Measurements from ENCODE around the gene TOMM70. TPM values are rescaled to one million over a fixed set of nuclear protein-coding genes. Genes with fewer than 3 reads are reported as not detected.
A peak's percentile ranks its signal among the peaks of the same experiment; 100 is the strongest.
"Not testable (repeated sequence)": the region's sequence is repeated elsewhere in the genome, so short reads cannot be mapped to it uniquely, and the experiment has no call there.

Gene TOMM70
- 37.3 TPM for polyA plus RNA-seq (2013, experiment 1 of 2)
- 35.8 TPM for polyA plus RNA-seq (2013, experiment 2 of 2)

DNA sequence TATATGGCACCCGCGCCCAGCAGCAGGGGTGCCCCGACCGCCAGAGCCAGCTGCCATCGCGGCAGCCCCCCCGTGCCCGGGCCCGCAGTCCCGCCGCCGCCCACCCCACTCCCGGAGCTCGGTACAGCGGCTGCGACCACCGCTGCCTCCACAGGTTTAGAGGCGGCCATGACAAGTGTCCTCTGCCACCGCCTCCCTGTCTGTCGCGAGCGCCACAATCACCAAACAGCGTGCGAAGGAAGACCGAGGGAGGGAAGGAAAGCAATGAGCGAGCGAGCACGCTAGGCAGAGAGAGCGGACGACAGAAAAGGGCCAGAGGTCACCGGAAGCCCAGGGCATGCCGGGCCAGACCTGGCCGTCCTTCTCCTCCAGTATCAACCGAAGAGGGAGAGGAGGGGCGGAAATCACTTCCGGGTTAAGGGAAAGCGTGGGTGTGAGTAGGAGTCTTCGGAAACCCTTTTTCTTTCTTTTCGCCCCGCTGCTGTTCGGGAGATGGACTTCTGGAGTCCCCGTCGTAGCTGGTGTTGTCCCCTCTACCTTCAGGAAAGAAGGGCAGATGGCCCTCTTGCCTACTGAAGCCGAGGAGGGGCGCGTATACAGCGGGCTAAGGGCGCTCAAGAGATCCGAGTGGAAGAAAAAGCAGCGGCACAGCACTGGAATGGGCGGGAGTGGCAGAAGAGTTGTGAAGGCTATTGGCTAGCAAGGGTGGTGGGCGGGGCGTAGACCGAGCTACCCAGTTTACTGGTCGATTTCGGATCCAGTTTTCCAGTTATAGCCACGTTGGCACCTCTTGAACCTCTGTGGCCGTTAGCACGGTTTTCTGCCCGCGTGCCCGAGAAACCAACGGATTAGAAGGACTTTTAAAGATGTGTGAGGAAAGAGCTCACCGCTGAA lies at the start of gene TOMM70, which contains the start of gene LNP1:
Gene TOMM70 (minus strand): TSS at position 310 of the 894 bp plus-strand sequence. CDS start 140 bp downstream, at position 170.
Gene LNP1 (plus strand): TSS at position 760 of the 894 bp plus-strand sequence. CDS start 28,191 bp downstream, outside the sequence.
- no peak within 1 kb of the TSS for H2AK5ac ChIP-seq (ENCODE audit: low read length)
- peak within 1 kb of the TSS; percentile 84 for H3K4me3 ChIP-seq (ENCODE audit: low read length)
- peak within 1 kb of the TSS; percentile 33 for H4K5ac ChIP-seq (ENCODE audit: low read length)
- H3K79me1 ChIP-seq (ENCODE audit: low read length) = peaks cover 7% of the 10 kb centered on the region
- peak within 1 kb of the TSS; percentile 90 for H3K18ac ChIP-seq (ENCODE audit: low read length)
- no peaks in the 10 kb centered on the region for H3K36me3 ChIP-seq (ENCODE audit: control insufficient read depth, insufficient read depth, low read length)
- peaks cover 37% of the 10 kb centered on the region for H3K79me2 ChIP-seq (ENCODE audit: control insufficient read depth, insufficient read depth, low read length)
- peaks cover 4% of the 10 kb centered on the region for H3K4me1 ChIP-seq (ENCODE audit: control insufficient read depth, low read depth, low read length)
- no peak within 1 kb of the TSS for H2BK15ac ChIP-seq (replicated peaks; ENCODE audit: low read depth)
- DNase-seq = peak; percentile 98
- H2BK120ac ChIP-seq (ENCODE audit: low read depth, low read length) = no peak within 1 kb of the TSS
- H3K27ac ChIP-seq (ENCODE audit: low read depth, low read length) = peak within 1 kb of the TSS; percentile 71
- no CpG with 5 or more reads among the region's 64 CpGs for WGBS (ENCODE audit: extremely low coverage, insufficient coverage, low lambda C conversion rate)
- H3K56ac ChIP-seq (ENCODE audit: low read length) = peak within 1 kb of the TSS; percentile 97
- H3K9ac ChIP-seq (ENCODE audit: low read length) = peak within 1 kb of the TSS; percentile 91
- H3K4ac ChIP-seq (ENCODE audit: low read depth, low read length) = peak within 1 kb of the TSS; percentile 7
- no peaks in the 10 kb centered on the region for H3K27me3 ChIP-seq (ENCODE audit: insufficient read depth, low read length, poor library complexity)
- H4K8ac ChIP-seq (ENCODE audit: low read depth, low read length) = peak within 1 kb of the TSS; percentile 31
- peak within 1 kb of the TSS; percentile 92 for H2BK5ac ChIP-seq (ENCODE audit: low read length)
- H3K23ac ChIP-seq (ENCODE audit: low read length) = no peak within 1 kb of the TSS
- peak within 1 kb of the TSS; percentile 85 for H3K4me2 ChIP-seq (ENCODE audit: low read length)

DNA sequence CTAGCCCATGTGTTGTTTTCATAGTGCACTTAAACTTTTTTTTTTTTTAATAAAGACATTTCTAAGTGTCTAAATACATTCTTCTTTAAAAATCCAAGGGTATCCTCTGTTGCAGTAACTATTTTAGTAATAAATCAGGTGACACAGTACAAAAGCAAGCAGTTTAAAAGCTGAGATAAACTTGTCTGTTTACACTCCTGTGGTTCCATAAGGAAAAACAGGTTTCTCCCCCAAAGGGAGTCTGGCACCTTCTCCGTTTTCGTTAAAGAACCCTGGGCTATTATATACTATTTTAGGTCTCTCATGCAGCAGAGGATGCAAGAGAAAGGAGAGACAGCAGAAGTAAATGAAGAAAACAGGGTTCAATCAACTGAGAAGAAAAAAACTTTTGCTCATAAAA lies 48.3 kb upstream of the TOMM70 start:
- H2AK5ac ChIP-seq (ENCODE audit: low read length) = no peak overlapping the region
- H3K27ac ChIP-seq (ENCODE audit: low read depth, low read length) = no peak overlapping the region
- H3K4ac ChIP-seq (ENCODE audit: low read depth, low read length) = no peak overlapping the region
- H2BK5ac ChIP-seq (ENCODE audit: low read length) = no peak overlapping the region
- H3K23ac ChIP-seq (ENCODE audit: low read length) = no peak overlapping the region
- H4K8ac ChIP-seq (ENCODE audit: low read depth, low read length) = no peak overlapping the region
- DNase-seq = no peak
- no peaks in the 10 kb centered on the region for H3K4me1 ChIP-seq (ENCODE audit: control insufficient read depth, low read depth, low read length)
- H3K18ac ChIP-seq (ENCODE audit: low read length) = no peak overlapping the region
- H2BK120ac ChIP-seq (ENCODE audit: low read depth, low read length) = no peak overlapping the region
- no peak overlapping the region for H2BK15ac ChIP-seq (replicated peaks; ENCODE audit: low read depth)
- no peaks in the 10 kb centered on the region for H3K27me3 ChIP-seq (ENCODE audit: insufficient read depth, low read length, poor library complexity)
- no peaks in the 10 kb centered on the region for H3K79me2 ChIP-seq (ENCODE audit: control insufficient read depth, insufficient read depth, low read length)
- H3K4me3 ChIP-seq (ENCODE audit: low read length) = no peak overlapping the region
- H3K9ac ChIP-seq (ENCODE audit: low read length) = no peak overlapping the region
- no peak overlapping the region for H3K56ac ChIP-seq (ENCODE audit: low read length)
- H3K4me2 ChIP-seq (ENCODE audit: low read length) = no peak overlapping the region
- no peaks in the 10 kb centered on the region for H3K36me3 ChIP-seq (ENCODE audit: control insufficient read depth, insufficient read depth, low read length)
- no peak overlapping the region for H4K5ac ChIP-seq (ENCODE audit: low read length)
- no CpG with 5 or more reads among the region's 2 CpGs for WGBS (ENCODE audit: extremely low coverage, insufficient coverage, low lambda C conversion rate)
- no peaks in the 10 kb centered on the region for H3K79me1 ChIP-seq (ENCODE audit: low read length)

DNA sequence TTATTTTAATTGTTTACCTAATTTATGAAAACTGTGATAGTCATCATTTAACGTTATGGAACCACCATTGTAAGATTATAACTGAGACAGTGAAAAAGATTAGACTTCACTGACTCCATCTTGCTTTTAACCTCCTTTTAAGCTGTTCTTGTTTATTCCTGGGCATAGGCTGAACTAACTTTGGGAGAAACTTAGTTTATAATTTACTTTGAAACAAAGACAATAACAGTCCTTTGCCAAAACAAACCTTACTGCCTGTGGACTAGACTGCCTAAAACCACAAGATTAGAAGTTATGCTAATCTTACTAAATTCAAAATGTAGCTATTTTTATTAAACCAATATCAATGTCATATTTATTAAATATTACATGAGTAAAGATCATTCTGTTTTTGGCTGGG lies 47.2 kb upstream of the TOMM70 start:
- Histone ChIP-seq H4K5ac (ENCODE audit: low read length) (no peak overlapping the region), H3K79me2 (ENCODE audit: control insufficient read depth, insufficient read depth, low read length) (no peaks in the 10 kb centered on the region), H2BK5ac (ENCODE audit: low read length) (no peak overlapping the region), H2BK15ac (replicated peaks; ENCODE audit: low read depth) (no peak overlapping the region), H3K18ac (ENCODE audit: low read length) (no peak overlapping the region), H3K4me2 (ENCODE audit: low read length) (no peak overlapping the region), H3K56ac (ENCODE audit: low read length) (no peak overlapping the region), H3K23ac (ENCODE audit: low read length) (no peak overlapping the region), H3K4me3 (ENCODE audit: low read length) (no peak overlapping the region), H2BK120ac (ENCODE audit: low read depth, low read length) (no peak overlapping the region), H4K8ac (ENCODE audit: low read depth, low read length) (no peak overlapping the region), H3K4ac (ENCODE audit: low read depth, low read length) (no peak overlapping the region), H3K27me3 (ENCODE audit: insufficient read depth, low read length, poor library complexity) (no peaks in the 10 kb centered on the region), H3K36me3 (ENCODE audit: control insufficient read depth, insufficient read depth, low read length) (no peaks in the 10 kb centered on the region), H2AK5ac (ENCODE audit: low read length) (no peak overlapping the region), H3K27ac (ENCODE audit: low read depth, low read length) (no peak overlapping the region), H3K9ac (ENCODE audit: low read length) (no peak overlapping the region), H3K79me1 (ENCODE audit: low read length) (no peaks in the 10 kb centered on the region), H3K4me1 (ENCODE audit: control insufficient read depth, low read depth, low read length) (no peaks in the 10 kb centered on the region)
- no peak for DNase-seq
- WGBS (ENCODE audit: extremely low coverage, insufficient coverage, low lambda C conversion rate) = no CpG with 5 or more reads among the region's 1 CpG

- DNase-seq; H3K9ac ChIP-seq (ENCODE audit: low read length); H3K79me1 ChIP-seq (ENCODE audit: low read length); H3K79me2 ChIP-seq (ENCODE audit: control insufficient read depth, insufficient read depth, low read length); H3K27ac ChIP-seq (ENCODE audit: low read depth, low read length); H3K4me2 ChIP-seq (ENCODE audit: low read length); H2AK5ac ChIP-seq (ENCODE audit: low read length); H3K56ac ChIP-seq (ENCODE audit: low read length); H2BK5ac ChIP-seq (ENCODE audit: low read length); H3K36me3 ChIP-seq (ENCODE audit: control insufficient read depth, insufficient read depth, low read length); H2BK15ac ChIP-seq (replicated peaks; ENCODE audit: low read depth); H3K18ac ChIP-seq (ENCODE audit: low read length); H2BK120ac ChIP-seq (ENCODE audit: low read depth, low read length); H3K4ac ChIP-seq (ENCODE audit: low read depth, low read length); H3K27me3 ChIP-seq (ENCODE audit: insufficient read depth, low read length, poor library complexity); H3K4me1 ChIP-seq (ENCODE audit: control insufficient read depth, low read depth, low read length); H3K23ac ChIP-seq (ENCODE audit: low read length); H3K4me3 ChIP-seq (ENCODE audit: low read length); H4K5ac ChIP-seq (ENCODE audit: low read length); H4K8ac ChIP-seq (ENCODE audit: low read depth, low read length): not testable (repeated sequence)
- no CpG with 5 or more reads among the region's 3 CpGs for WGBS (ENCODE audit: extremely low coverage, insufficient coverage, low lambda C conversion rate)
Measured at GRCh38 chr3:100447067-100447466, 46.2 kb upstream of the TOMM70 start.

DNA sequence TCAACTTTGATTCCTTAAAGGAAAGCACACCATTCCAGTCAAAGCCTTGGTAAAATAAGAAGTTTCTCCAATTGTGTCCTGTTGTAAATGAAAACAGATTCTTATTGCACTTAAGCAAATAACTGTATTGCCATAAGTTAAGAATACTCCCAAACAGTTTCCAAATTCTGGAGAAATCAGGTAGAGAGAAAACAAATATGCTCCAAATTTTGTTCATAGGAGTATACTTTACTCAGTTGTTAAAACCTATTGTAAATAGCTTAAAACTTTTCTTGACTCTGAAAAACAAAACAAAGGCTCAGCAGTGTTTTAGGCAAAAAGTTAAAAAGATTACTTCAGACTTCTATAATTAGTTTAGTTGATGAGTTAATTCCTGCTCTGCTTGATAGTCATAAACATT lies 42.8 kb upstream of the TOMM70 start:
- Histone ChIP-seq H3K27ac (ENCODE audit: low read depth, low read length) (no peak overlapping the region), H2BK15ac (replicated peaks; ENCODE audit: low read depth) (no peak overlapping the region), H4K8ac (ENCODE audit: low read depth, low read length) (no peak overlapping the region), H3K18ac (ENCODE audit: low read length) (no peak overlapping the region), H4K5ac (ENCODE audit: low read length) (no peak overlapping the region), H3K36me3 (ENCODE audit: control insufficient read depth, insufficient read depth, low read length) (no peaks in the 10 kb centered on the region), H3K79me1 (ENCODE audit: low read length) (no peaks in the 10 kb centered on the region), H2BK5ac (ENCODE audit: low read length) (no peak overlapping the region), H2AK5ac (ENCODE audit: low read length) (no peak overlapping the region), H3K23ac (ENCODE audit: low read length) (no peak overlapping the region), H3K4ac (ENCODE audit: low read depth, low read length) (no peak overlapping the region), H3K79me2 (ENCODE audit: control insufficient read depth, insufficient read depth, low read length) (no peaks in the 10 kb centered on the region), H3K4me3 (ENCODE audit: low read length) (no peak overlapping the region), H3K27me3 (ENCODE audit: insufficient read depth, low read length, poor library complexity) (no peaks in the 10 kb centered on the region), H3K4me2 (ENCODE audit: low read length) (no peak overlapping the region), H3K9ac (ENCODE audit: low read length) (no peak overlapping the region), H3K4me1 (ENCODE audit: control insufficient read depth, low read depth, low read length) (no peaks in the 10 kb centered on the region), H3K56ac (ENCODE audit: low read length) (no peak overlapping the region), H2BK120ac (ENCODE audit: low read depth, low read length) (no peak overlapping the region)
- DNase-seq = peak; percentile 37
